Right renal cortex interstitium (tissue), 3 donors: ENCODE measurements around the gene VTI1A. TPM values are rescaled to one million over a fixed set of nuclear protein-coding genes. Genes with fewer than 3 reads are reported as not detected.
"Not testable (repeated sequence)": the region's sequence is repeated elsewhere in the genome, so short reads cannot be mapped to it uniquely, and the experiment has no call there.

Experiments
- DNase-seq, 3 donors: peaks; one replicate each; pipeline ENCODE4 v3.0.0-alpha.2; 2013; ENCODE audit warnings: low read depth in 3 of 3, low spot score in 2 of 3
- polyA plus RNA-seq, 3 donors: library from polyadenylated mRNA; unstranded; fragments of 120-200 nt; gene quantifications; one replicate each; pipeline ENCODE4 v1.2.1, GENCODE V29; 2013; ENCODE audit not compliant: insufficient read length in 3 of 3

VTI1A gene
- polyA plus RNA-seq, 3 donors: 22.3 to 24.8 (median 23.8) TPM

DNA sequence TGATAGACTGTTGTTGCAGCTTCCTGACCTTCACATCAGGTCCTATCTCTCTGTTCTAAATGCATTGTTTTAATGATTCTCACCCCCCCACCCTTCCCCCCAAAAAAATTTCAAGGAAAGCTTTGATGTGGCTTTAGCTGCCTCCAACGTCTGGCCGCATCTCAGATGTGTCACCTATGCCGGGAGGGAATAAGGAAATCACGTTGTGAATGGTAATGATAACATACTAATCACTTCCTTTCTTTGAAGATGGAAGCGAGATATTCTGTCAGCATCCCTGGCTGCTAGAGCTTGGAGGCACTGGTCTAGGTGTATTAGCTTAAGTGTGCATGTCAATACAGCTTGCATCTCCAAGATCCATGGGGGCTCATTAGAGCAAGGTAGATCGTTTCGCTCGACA, 89.6 kb downstream of the VTI1A start:
- DNase-seq: no peak

DNA sequence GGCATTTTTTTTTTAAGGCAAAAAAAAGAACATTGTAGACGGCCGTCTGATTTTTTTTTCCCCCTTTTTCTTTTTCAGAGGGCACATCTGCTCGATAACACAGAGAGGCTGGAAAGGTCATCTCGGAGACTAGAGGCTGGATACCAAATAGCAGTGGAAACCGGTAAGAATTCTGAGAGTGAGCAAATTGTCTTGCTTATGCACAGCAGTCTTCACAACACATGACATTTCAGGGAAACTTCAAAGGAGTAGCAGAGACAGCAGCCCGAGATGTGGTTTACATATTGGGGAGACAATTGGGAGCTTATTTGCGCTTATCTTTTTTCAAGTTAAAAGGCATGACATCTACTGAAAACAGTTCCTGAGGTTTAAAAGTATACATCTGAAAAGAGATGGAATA, 91.2 kb downstream of the VTI1A start:
- no peak for DNase-seq

DNA sequence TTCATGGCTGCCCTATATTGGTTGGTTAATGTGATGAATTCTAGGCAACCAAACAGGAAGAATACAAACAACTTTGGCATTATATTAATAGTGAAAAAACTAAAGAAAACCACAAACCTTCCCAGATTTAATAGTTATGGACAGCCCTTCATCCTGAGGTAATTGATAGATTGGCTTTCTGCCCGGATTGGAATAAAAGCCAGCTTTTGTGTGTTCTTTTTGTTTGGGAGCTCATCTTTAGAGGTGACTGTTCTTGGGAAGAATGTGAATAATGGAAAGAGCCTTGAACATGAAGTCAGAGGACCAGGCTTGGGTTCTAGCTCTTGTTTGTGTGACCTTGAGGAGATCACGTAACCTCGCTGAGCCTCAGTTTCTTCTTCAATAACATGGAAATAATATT, 92.3 kb downstream of the VTI1A start:
- no peak for DNase-seq

DNA sequence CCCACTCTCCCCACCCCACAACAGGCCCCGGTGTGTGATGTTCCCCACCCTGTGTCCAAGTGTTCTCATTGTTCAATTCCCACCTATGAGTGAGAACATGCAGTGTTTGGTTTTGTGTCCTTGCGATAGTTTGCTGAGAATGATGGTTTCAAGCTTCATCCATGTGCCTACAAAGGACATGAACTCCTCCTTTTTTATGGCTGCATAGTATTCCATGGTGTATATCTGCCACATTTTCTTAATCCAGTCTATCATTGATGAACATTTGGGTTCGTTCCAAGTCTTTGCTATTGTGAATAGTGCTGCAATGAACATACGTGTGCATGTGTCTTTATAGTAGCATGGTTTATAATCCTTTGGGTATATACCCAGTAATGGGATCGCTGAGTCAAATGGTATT, 95.8 kb downstream of the VTI1A start:
- not testable (repeated sequence) for DNase-seq

DNA sequence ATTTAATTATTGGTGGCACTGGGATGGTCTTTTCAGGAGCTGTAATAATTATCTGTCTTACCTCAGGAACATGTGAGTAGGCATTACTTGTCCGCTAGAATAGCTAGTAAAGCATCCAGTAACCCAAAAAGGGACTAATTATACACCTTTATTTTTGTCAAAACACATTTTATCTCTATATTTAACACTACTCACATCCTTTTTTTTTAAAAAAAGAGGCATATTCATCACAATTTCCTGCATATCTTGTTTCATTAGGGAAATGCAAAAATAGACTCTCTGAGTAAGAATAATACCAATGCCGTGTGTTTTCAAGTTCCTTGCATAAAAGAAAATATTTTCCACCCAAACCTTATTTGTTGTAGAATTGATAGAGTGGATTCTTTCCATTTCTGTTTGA, 99.5 kb downstream of the VTI1A start:
- no peak for DNase-seq

DNA sequence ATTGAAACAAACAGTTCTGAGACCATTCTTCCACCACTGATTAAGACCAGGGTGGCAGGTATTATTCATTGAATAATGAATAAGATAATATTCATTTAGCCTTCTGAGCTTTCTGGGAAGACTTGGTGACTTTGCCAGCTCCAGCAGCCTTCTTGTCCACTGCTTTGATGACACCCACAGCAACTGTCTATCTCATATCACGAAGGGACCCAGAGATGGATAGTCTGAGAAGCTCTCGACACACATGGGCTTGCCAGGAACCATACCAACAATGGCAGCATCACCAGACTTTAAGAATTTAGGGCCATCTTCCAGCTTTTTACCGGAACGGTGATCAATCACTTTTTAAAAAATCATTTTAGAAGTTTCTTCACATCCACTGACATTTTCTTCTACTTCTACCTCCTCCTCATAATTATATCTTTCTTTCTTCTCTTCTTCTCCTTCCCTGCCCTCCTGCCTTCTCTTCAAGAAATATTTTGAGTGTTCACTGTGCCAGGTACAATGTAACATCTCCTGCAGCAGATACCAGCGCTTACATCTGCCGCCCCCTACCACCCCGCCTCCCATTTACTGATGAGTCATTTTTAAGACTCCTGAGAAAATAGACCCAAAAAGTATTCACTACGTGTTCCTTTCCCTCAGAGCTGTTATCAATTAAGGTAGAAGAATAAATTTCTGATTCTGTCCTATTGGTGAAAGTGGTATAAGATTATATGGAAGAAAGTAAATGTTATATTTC, 101.7 kb downstream of the VTI1A start:
- DNase-seq: no peak

DNA sequence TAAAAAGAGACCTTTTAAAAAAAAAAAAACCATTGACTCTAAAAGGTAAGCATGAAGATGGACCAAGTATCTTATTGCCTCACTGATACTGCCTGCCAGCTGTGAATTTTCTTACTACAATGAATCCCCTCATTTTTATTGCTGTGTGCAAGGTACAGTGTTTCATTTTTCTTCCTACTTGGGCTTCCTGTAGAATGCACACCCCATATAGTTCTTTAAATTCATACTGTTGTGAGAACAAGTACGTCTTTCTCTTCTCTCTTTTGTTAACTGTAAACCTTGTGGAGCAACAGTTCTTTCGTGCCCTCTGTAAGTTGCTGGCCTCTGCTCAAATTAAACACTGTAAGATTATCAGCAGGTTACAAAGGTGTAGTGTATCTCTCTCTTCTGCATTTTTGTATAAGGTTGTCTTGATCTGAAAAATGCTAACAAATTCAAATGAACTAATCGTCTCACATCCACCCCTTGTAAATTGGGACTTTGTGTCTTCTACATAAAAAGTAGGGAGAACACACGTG, 105.6 kb downstream of the VTI1A start:
- no peak for DNase-seq

DNA sequence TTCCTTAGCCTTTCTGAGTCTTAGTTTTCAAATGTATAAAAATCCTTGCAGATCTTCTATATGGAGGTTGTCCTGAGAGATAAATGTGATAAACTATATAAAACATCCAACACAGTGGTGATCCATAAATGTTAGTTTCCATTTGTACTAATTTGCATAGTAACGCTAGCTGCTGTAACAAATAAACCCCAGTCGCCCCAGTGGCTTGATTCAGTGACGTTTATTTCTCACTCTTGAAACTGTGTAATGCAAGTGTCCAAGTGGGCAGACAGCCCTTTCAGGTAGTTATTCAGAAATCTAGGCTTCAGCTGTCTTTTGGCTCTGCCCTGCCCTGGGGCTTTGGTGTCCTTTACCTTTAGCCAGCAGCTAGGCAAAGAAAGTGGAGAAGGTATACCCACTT, 106.3 kb downstream of the VTI1A start:
- no peak for DNase-seq

DNA sequence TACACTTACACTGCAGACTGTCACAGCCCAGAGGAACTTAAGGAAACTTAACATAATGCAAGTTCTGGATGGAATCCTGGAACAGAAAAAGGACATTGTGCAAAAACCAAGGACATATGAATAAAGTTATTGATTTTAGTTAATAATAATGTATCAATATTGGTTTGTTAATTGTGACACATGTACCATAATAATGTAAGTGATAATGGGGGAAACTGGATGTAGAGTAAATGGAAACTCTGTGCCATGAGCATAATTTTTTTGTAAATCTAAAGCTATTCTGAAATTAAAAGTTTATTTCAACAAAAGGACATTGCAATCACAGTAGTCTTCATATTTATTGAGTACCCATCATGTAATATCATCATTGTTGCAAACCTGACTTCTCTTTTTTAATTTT, 107.2 kb downstream of the VTI1A start:
- no peak for DNase-seq

DNA sequence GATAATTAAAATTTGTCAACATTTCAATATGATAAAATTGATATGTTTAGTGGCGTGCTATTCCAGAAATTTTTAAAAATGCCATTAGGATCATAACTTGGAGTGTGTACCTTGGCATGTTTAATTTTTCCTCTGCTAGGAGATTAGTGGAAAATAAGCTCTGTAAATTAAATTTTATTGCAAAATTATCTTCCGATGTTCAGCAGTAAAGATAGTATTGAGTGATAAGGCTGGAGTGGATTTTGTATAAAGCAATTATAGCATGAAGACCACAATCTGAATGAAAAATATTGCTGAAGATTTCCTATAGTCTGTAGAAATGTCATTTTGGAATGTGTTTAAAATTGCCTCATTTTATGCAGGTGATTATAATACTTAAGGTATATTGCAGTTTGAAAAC, 110.2 kb downstream of the VTI1A start:
- no peak for DNase-seq

DNA sequence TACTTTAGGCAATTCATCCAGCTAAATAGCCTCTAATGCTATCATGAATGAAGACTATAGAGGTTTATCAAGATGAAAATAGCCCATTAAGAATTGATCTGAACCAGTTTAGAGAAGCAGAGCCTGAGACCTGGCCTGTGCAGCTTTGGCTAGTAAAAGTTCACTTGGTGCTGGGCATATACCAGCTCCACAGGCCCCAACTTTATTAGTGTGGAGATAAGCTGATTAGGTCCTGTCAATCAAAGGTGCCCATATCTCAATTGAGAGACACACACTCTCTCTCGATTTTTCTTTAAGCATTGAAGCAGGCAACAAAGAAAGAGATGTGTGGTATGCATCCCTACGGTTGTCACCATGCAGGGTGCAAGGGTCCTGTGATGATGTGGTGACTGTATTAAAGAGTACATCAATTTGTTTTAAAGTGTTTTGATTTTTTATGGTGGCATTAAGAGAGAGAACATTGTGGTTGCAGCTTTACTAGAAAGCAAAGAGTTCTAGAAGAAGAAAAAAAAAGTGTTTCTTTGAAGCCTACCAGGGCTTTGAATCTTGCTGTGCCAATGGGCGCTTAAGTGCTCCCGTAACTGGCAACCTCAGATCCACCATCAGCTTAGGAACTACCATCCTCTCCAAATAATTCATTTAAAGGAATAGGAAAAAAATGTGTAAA, 111.6 kb downstream of the VTI1A start:
- no peak for DNase-seq

DNA sequence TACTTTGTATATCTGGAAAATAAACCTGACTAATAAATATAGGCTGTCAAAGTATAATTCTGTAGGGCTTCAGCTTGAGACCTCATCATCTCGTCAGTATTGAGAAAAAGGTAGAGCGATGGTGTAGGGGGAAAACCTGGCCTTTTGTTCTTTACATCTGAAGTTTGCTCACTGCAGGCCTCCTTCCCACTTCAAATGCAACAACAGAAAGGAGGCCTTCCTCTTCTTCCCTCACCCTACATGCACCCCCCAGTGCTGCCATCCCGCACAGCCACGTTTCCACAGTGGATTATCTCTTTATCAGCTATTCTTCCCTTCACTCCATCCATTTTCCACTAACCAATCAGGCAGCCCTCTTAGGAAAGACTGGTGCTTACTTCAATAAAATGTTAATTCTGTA, 112.3 kb downstream of the VTI1A start:
- no peak for DNase-seq

DNA sequence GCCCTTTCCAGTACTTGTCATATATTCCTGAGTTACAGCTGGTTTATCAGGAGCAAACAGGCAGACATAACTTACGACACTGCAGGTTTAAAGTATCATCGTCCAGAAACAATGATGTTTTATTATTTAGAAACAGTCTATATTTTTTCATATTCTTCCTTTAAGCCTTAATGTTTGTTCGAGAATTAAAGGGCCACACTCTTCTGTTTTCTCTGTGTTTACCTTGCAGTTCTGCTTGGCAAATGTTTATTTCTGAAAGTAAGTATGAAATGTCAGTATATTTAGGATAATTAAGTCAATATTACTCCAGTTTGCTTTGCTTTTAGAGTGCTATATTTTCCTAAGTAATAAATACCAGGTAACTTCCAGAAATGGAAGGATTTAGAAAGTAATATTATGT, 115.1 kb downstream of the VTI1A start:
- DNase-seq: no peak

DNA sequence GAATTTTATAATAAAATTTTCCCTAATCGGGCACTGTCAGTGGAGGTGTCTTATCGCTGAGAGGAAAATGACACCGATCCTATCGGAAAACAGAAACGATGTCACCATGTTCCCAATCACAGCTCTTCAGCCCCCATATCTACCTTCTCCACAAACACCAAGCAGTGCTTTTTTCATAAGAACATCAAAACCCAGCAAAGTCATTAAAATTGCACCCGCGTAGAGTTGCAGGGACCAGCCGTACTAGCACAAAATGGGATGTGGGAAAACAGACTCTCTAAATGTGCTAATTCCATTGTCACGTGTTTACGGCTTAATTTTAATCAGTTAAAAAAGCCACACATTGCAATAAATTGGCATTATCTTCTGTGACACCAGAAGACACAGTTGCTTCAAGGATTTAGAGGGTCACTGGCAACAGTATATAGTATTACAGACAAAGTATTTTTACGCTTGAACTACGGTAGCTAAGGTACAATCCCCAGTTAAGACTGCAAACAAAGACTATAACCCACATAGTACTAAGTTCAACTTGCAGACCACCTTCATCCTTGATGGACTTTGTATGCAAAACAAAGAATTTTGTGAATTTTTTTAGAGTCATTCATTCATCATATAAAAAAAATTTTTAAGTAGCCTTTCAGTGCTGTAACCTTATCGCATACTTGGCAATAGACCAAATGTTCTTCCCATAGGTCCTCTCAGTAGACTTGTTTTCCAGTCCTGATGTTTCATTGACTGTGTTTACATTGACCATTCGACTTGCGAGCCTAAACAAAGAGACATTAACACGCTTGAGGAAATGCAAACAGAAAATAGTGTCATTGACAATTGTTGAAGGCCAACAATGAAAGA, 116.0 kb downstream of the VTI1A start:
- DNase-seq: no peak

DNA sequence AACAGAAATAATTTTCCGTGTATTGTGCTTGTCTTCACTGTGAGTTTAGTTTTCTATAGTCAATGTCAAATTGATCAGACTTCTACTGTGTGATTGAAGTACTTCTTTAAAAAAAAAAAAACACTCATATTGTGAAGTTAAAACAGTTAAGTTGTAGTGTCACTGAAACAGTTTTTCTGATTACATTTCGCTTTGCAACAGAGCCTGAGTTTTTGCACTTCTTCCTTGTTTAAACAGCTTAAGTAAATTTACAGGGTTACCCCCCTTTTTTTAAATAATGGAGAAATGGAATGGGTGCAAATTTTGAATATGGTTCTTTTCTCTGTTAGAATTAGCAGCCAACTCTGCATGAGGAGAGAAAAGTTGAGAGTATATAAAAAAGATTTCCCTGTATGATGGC, 117.3 kb downstream of the VTI1A start:
- DNase-seq: no peak

DNA sequence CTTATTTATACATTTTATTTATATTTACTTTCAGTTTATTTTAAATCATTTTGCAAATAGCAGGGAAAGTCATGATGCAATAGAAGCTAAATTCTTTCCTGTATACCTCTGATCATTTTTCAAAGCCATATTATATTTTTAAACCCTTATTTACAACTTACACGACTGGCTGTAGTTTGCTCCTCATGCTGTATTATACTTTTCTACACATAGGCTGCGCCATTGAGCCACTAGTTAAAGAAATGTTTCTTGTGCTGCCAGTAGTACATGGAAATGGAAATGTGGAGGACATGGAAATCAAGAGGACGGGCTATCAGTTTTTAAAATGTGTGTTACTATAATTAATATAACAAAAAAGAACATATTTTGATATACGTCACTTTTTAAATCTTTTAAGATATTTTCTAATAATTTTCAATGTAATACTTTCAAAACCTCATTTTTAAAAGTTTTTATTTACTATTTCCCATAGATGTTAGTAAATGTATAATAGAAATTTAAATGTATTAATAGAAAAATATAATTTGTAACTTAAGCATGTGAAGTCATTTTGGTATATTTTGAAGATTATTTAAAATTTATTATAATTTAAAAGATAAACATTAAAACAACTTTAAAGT, 118.5 kb downstream of the VTI1A start:
- DNase-seq: peak; percentile 41 to 61 (median 59)

DNA sequence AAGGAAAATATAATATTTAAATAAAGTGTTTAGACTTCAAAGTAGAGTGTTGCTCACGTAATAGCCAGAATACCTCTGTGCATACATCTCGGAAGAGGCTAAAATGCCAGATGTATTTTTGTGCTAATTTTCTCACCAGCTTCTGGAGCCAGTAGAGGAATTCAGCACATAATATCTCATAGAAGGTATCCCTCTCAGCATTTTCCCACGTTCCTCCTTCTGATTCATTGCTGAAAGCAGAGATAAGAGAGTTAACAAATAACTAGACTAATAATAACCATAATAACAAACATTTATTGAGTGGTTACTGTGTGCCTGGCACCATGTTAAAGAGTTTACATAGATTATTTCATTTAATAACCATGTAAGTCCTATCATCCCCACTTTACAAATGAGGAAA, 123.6 kb downstream of the VTI1A start:
- DNase-seq: no peak

DNA sequence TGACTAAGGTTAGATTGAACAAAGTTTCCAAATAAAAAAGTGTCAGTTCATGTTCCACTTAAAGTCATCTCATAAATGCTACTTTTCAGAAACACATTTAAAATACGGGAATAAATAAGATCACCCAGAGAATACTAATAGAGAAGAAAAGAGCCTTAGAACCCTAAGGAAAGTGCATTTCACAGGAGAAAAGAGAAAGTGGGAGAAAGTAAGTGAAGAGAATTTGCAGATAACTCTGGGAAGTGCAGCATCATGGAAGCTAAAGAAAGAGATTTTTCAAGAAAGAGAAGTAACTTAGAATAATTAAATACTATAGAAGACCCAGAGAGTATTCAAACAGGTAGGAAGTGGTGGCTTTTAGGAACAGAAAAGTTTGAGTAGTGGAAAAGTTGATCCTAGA, 132.6 kb downstream of the VTI1A start:
- DNase-seq: no peak

DNA sequence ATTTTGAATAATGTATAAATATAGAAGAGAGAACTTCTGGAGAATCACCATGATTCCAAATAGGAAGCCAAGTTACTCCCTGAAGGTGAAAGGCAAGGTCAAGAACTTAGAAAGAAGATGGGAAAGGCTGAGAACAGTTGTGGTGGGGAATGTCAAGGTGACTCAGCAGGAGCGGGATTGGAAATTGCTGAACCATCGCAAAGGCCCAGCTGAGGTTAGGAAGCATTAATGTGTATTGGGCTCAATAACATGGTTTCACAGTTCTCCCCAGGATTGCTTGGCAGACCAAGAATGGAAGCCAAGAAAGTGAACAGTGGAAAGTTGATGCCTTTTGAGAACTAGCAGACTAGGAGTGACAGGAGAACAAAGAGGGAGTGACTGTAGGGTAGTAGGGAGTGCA, 133.3 kb downstream of the VTI1A start:
- no peak for DNase-seq

DNA sequence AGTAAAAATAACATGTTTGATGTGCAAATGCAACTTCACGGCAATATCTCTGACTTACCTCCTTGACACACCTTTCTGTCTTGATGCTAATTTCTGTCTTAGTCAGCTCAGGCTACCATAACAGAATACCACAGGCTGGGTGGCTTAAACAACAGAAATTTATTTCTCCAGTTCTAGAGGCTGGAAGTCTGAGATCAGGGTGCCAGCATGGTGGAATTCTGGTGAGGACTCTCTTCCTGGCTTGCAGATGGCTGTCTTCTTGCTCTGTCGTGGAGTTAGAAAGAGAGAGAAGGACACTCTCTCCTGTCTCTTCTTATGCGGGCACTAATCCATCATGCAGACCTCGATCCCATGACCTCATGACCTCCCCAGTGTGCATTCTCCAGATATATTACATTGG, 134.9 kb downstream of the VTI1A start:
- no peak for DNase-seq
